CD14-positive monocyte (primary cell): ENCODE results near the gene FBXL17. TPM values are rescaled to one million over a fixed set of nuclear protein-coding genes. Genes with fewer than 3 reads are reported as not detected.

ENCODE experiments used
- DNase-seq, 3 donors: peaks; one replicate each; pipeline ENCODE4 v3.0.0-alpha.2; 2011 to 2022
- H2AFZ ChIP-seq: 2 replicates; pipeline ENCODE4 v1.6.0; 2012; ENCODE audit warnings: mild to moderate bottlenecking, low read depth, low read length, inconsistent platforms; ENCODE audit not compliant: insufficient read depth, poor library complexity, severe bottlenecking
- H3K27ac ChIP-seq, 2 donors: 1 replicate in 1 of 2; 2 replicates in 1 of 2; pipeline ENCODE4 v1.5.1; 2012 to 2013; ENCODE audit warnings: low read length in 2 of 2, control low read depth in 1 of 2, inconsistent platforms in 1 of 2, low read depth in 1 of 2, mild to moderate bottlenecking in 1 of 2
- H3K27me3 ChIP-seq, 2 donors: one replicate each; pipeline versions ENCODE4 v1.6.0 to v1.6.1; 2011 to 2013; ENCODE audit warnings: low read length in 2 of 2; ENCODE audit not compliant: control insufficient read depth in 2 of 2, insufficient read depth in 2 of 2
- H3K36me3 ChIP-seq, 2 donors: replicated peaks in 1 of 2; 1 replicate in 1 of 2; 2 replicates in 1 of 2; pipeline versions ENCODE4 v1.5.1 to v1.6.1; 2012 to 2013; ENCODE audit warnings: low read length in 2 of 2, control low read depth in 1 of 2, inconsistent platforms in 1 of 2, mild to moderate bottlenecking in 1 of 2; ENCODE audit not compliant: insufficient read depth in 2 of 2, control insufficient read depth in 1 of 2
- H3K4me1 ChIP-seq, 2 donors: 1 replicate in 1 of 2; 2 replicates in 1 of 2; pipeline versions ENCODE4 v1.5.1 to v1.6.1; 2012 to 2013; ENCODE audit warnings: low read length in 2 of 2, control low read depth in 1 of 2, inconsistent platforms in 1 of 2, mild to moderate bottlenecking in 1 of 2, moderate library complexity in 1 of 2; ENCODE audit not compliant: insufficient read depth in 2 of 2, control insufficient read depth in 1 of 2
- H3K4me2 ChIP-seq: replicated peaks from 2 replicates; pipeline ENCODE3; 2012; ENCODE audit warnings: low read length, moderate library complexity, mild to moderate bottlenecking; ENCODE audit not compliant: poor library complexity, severe bottlenecking; ENCODE audit errors: extremely low read depth
- H3K4me3 ChIP-seq, 3 experiments: fragments of 200-600 bp in 1 of 3; sonication (generic) in 1 of 3; replicated peaks in 1 of 3; 1 replicate in 2 of 3; 2 replicates in 1 of 3; pipeline ENCODE4 v1.5.1; 2011 to 2013; ENCODE audit warnings: low read length in 3 of 3, mild to moderate bottlenecking in 3 of 3, control low read depth in 2 of 3, low read depth in 2 of 3, inconsistent platforms in 1 of 3, moderate library complexity in 1 of 3
- H3K79me2 ChIP-seq: 2 replicates; pipeline ENCODE4 v1.6.0; 2012; ENCODE audit warnings: mild to moderate bottlenecking, control low read depth, inconsistent platforms, low read length, moderate library complexity; ENCODE audit not compliant: insufficient read depth
- H3K9ac ChIP-seq: 2 replicates; pipeline ENCODE4 v1.6.0; 2017; ENCODE audit warnings: low read length, mild to moderate bottlenecking; ENCODE audit not compliant: insufficient read depth, poor library complexity, severe bottlenecking
- H3K9me3 ChIP-seq, 2 donors: replicated peaks in 1 of 2; 1 replicate in 1 of 2; 2 replicates in 1 of 2; pipeline versions ENCODE4 v1.5.1 to v1.6.1; 2012 to 2013; ENCODE audit warnings: low read length in 2 of 2, control low read depth in 1 of 2; ENCODE audit not compliant: control insufficient read depth in 1 of 2, insufficient read depth in 1 of 2
- H4K20me1 ChIP-seq: 2 replicates; pipeline ENCODE4 v1.6.0; 2012; ENCODE audit warnings: mild to moderate bottlenecking, low read length, control low read depth, moderate library complexity; ENCODE audit not compliant: insufficient read depth
- H3K27ac Mint-ChIP-seq, 7 donors: one replicate each; pipeline ENCODE4 v1.8.0; 2020; ENCODE audit warnings: mild to moderate bottlenecking in 7 of 7, mixed read lengths in 7 of 7, moderate library complexity in 6 of 7, inconsistent platforms in 2 of 7
- H3K27me3 Mint-ChIP-seq, 3 donors: one replicate each; pipeline ENCODE4 v1.8.0; 2021 to 2022; ENCODE audit warnings: low read depth in 3 of 3, mild to moderate bottlenecking in 3 of 3, mixed read lengths in 3 of 3, moderate library complexity in 3 of 3, inconsistent platforms in 1 of 3
- H3K36me3 Mint-ChIP-seq, 2 donors: one replicate each; pipeline ENCODE4 v1.8.0; 2020; ENCODE audit warnings: mixed read lengths in 2 of 2, inconsistent platforms in 1 of 2, mild to moderate bottlenecking in 1 of 2
- H3K4me1 Mint-ChIP-seq: one replicate; pipeline ENCODE4 v1.8.0; 2020; ENCODE audit warnings: mild to moderate bottlenecking, mixed read lengths
- H3K4me3 Mint-ChIP-seq, 2 donors: one replicate each; pipeline ENCODE4 v1.8.0; 2020; ENCODE audit warnings: mild to moderate bottlenecking in 2 of 2, mixed read lengths in 2 of 2, moderate library complexity in 1 of 2
- H3K9me3 Mint-ChIP-seq, 7 donors: one replicate each; pipeline ENCODE4 v1.8.0; 2020 to 2022; ENCODE audit warnings: mixed read lengths in 7 of 7, mild to moderate bottlenecking in 6 of 7, moderate library complexity in 6 of 7, inconsistent platforms in 2 of 7
- CTCF ChIP-seq: fragments of 200-600 bp; IDR thresholded peaks from one replicate; pipeline ENCODE4 v1.8.0; 2022; ENCODE audit warnings: antibody characterized with exemption, mild to moderate bottlenecking
- WGBS: methylation state at CpG from one replicate; pipeline ENCODE4 v1.1.5; 2013; ENCODE audit warnings: missing lambda C conversion rate; ENCODE audit not compliant: insufficient coverage; 5-methylcytosine and 5-hydroxymethylcytosine counted together
- intact Hi-C, 2 donors: fragments of 100-400 bp; cut with micrococcal nuclease; formaldehyde crosslinking; loops; one replicate each; pipeline versions ENCODE4 v1.15.0 to v1.15.1; 2023
- polyA plus RNA-seq, 3 donors: library from polyadenylated mRNA; depleted of rRNA in 1 of 3; unstranded in 2 of 3; stranded (reverse) in 1 of 3; fragments of 300-500 nt in 2 of 3; fragments of >200 nt in 1 of 3; fragmentation: Illumina TruSeq in 2 of 3; gene quantifications; 1 replicate in 2 of 3; 2 replicates in 1 of 3; pipeline ENCODE4 v1.2.3, GENCODE V29; 2012 to 2021

The FBXL17 gene
- polyA plus RNA-seq, 3 donors = 1.5 to 6.6 (median 2.0) TPM

GRCh38 chr5:108271127-108271526 lies 110.8 kb downstream of the FBXL17 start:
- intact Hi-C loops = no loop called here
- Mint-ChIP-seq H3K4me3 (no peak overlapping the region), H3K27ac (no peak overlapping the region), H3K27me3 (peaks cover 0 to 2% (median 0%) of the 10 kb centered on the region in 3 donors), H3K4me1 (no peaks in the 10 kb centered on the region), H3K36me3 (peaks cover 3% of the 10 kb centered on the region in 2 donors), H3K9me3 (peaks cover 0 to 4% (median 2%) of the 10 kb centered on the region in 7 donors)
- H3K9me3 ChIP-seq = no peaks in the 10 kb centered on the region
- H3K79me2 ChIP-seq = no peaks in the 10 kb centered on the region
- H3K27me3 ChIP-seq = no peaks in the 10 kb centered on the region
- H3K36me3 ChIP-seq = no peaks in the 10 kb centered on the region
- TF ChIP-seq CTCF = no peak
- H3K27ac ChIP-seq = no peak overlapping the region
- no peak overlapping the region for H3K4me2 ChIP-seq
- no peaks in the 10 kb centered on the region for H4K20me1 ChIP-seq
- no peak overlapping the region for H3K9ac ChIP-seq
- no peak for DNase-seq
- no peaks in the 10 kb centered on the region for H3K4me1 ChIP-seq
- H2AFZ ChIP-seq = no peak overlapping the region
- no peak overlapping the region for H3K4me3 ChIP-seq
- WGBS = no CpG with 5 or more reads among the region's 1 CpG

GRCh38 chr5:108266242-108266641 lies 115.7 kb downstream of the FBXL17 start:
- no peaks in the 10 kb centered on the region for H3K4me1 Mint-ChIP-seq
- TF ChIP-seq CTCF = no peak
- Histone ChIP-seq H3K4me2 (no peak overlapping the region), H3K4me3 (no peak overlapping the region), H3K79me2 (no peaks in the 10 kb centered on the region), H3K27ac (no peak overlapping the region), H2AFZ (no peak overlapping the region), H3K9ac (no peak overlapping the region), H3K27me3 (no peaks in the 10 kb centered on the region), H3K9me3 (no peaks in the 10 kb centered on the region), H3K4me1 (no peaks in the 10 kb centered on the region), H4K20me1 (no peaks in the 10 kb centered on the region), H3K36me3 (no peaks in the 10 kb centered on the region)
- no peak overlapping the region for H3K4me3 Mint-ChIP-seq
- intact Hi-C loops = no loop called here
- DNase-seq = no peak
- no peaks in the 10 kb centered on the region for H3K36me3 Mint-ChIP-seq
- H3K9me3 Mint-ChIP-seq = no peaks in the 10 kb centered on the region
- H3K27me3 Mint-ChIP-seq = no peaks in the 10 kb centered on the region
- no CpG with 5 or more reads among the region's 2 CpGs for WGBS
- H3K27ac Mint-ChIP-seq = no peak overlapping the region
